Measurements from ENCODE around the gene SMIM7. TPM values are rescaled to one million over a fixed set of nuclear protein-coding genes. Genes with fewer than 3 reads are reported as not detected.

SMIM7 gene
- total and polyA plus RNA-seq, 7 donors = 16.1 to 76.9 (median 50.0) TPM

DNA sequence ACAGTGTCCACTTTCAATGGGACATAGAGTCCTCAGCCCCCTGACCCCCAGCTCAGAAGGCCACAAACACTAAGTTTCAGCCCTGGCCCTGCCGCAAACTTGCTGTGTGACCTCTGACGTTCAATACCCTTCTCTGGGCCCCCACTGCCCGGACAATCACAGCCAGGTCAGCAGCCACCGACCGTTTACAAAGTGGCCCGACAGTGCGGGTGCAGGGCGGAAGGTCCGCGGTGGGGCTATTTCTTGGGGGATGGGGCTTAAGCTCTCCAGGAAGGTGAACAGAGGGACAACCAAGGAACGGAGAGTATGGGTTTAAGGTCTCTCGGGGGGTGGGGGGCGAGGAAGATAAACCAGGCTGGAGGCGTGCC is 496 bp downstream of the SMIM7 start:
- Histone ChIP-seq H3K4me3 (peak overlapping the region; percentile 74), H3K27me3 (ENCODE audit: insufficient read depth in 3 of 3, low read length in 2 of 3) (no peaks in the 10 kb centered on the region), H3K9me3 (no peaks in the 10 kb centered on the region), H3K27ac (peak overlapping the region; percentile 97), H3K4me1 (peaks cover 35% of the 10 kb centered on the region), H3K36me3 (ENCODE audit: insufficient read depth in 1 of 2, low read depth in 1 of 2) (peaks cover 0 to 45% of the 10 kb centered on the region in 2 donors)
- ATAC-seq (no peak), DNase-seq (peak in 1 of 2 donors; percentile 19)
- TF ChIP-seq, protein P1, sequence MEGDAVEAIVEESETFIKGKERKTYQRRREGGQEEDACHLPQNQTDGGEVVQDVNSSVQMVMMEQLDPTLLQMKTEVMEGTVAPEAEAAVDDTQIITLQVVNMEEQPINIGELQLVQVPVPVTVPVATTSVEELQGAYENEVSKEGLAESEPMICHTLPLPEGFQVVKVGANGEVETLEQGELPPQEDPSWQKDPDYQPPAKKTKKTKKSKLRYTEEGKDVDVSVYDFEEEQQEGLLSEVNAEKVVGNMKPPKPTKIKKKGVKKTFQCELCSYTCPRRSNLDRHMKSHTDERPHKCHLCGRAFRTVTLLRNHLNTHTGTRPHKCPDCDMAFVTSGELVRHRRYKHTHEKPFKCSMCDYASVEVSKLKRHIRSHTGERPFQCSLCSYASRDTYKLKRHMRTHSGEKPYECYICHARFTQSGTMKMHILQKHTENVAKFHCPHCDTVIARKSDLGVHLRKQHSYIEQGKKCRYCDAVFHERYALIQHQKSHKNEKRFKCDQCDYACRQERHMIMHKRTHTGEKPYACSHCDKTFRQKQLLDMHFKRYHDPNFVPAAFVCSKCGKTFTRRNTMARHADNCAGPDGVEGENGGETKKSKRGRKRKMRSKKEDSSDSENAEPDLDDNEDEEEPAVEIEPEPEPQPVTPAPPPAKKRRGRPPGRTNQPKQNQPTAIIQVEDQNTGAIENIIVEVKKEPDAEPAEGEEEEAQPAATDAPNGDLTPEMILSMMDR (IDR thresholded peaks at IDR 0.05) = no peak
- intact Hi-C loops (cut with DNase I) = no loop called here
- 1 to 2% (median 2%) methylated on average over 13 to 14 of the region's 14 CpGs for WGBS, 3 donors

DNA sequence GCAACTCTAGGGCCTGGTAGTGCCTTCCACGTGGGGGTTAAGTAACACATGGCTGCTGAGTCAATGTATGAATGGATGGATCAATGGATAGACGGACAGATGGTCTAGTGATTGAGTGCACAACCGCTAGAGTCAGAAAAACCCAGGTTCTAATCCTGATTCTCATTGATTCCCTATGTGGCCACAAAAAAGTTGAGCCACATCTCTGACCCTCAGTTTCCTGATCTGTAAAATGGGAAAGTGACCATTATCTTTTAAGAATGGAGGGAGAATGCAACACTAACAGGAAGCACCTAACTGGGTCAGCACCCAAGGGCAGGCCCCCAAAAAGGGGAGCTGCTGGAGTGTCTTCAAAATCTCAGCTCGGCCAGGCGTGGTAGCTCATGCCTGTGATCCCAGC is 2.6 kb downstream of the SMIM7 start:
- Histone ChIP-seq H3K4me3 (no peak overlapping the region), H3K27ac (no peak overlapping the region), H3K9me3 (no peaks in the 10 kb centered on the region), H3K27me3 (ENCODE audit: insufficient read depth in 3 of 3, low read length in 2 of 3) (no peaks in the 10 kb centered on the region), H3K36me3 (ENCODE audit: insufficient read depth in 1 of 2, low read depth in 1 of 2) (peaks cover 0 to 66% of the 10 kb centered on the region in 2 donors), H3K4me1 (peaks cover 23% of the 10 kb centered on the region)
- TF ChIP-seq, protein P1 (IDR thresholded peaks at IDR 0.05) = no peak
- 84 to 89% (median 86%) methylated on average over 5 of the region's 5 CpGs for WGBS, 3 donors
- DNase-seq = no peak
- ATAC-seq = no peak
- intact Hi-C loops (cut with DNase I) = no loop called here

DNA sequence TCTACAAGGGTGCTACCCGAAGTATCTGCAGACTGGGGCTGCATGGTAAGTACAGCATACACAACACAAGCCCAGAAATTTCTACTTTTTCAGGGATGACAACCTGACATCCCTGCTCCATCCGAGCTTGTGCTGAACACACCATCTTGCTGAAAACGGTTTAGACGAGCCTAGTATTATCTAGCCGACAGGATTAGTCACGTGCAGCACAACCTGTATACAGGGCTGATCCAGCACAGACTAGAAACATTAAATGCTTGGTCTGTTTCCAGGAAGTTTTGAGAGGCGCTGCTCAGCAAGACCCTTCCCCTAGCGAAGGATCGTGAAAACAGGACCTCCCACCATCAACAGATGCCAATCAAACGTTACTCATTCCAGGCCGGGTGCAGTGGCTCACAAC is 4.2 kb downstream of the SMIM7 start:
- Histone ChIP-seq H3K9me3 (no peaks in the 10 kb centered on the region), H3K36me3 (ENCODE audit: insufficient read depth in 1 of 2, low read depth in 1 of 2) (peaks cover 3 to 79% of the 10 kb centered on the region in 2 donors), H3K27me3 (ENCODE audit: insufficient read depth in 3 of 3, low read length in 2 of 3) (no peaks in the 10 kb centered on the region), H3K4me1 (peaks cover 25% of the 10 kb centered on the region), H3K27ac (no peak overlapping the region), H3K4me3 (no peak overlapping the region)
- intact Hi-C loops (cut with DNase I) = no loop called here
- TF ChIP-seq, protein P1 (IDR thresholded peaks at IDR 0.05) = no peak
- ATAC-seq = no peak
- no peak for DNase-seq
- WGBS, 3 donors = 69 to 80% (median 79%) methylated on average over 11 of the region's 11 CpGs

DNA sequence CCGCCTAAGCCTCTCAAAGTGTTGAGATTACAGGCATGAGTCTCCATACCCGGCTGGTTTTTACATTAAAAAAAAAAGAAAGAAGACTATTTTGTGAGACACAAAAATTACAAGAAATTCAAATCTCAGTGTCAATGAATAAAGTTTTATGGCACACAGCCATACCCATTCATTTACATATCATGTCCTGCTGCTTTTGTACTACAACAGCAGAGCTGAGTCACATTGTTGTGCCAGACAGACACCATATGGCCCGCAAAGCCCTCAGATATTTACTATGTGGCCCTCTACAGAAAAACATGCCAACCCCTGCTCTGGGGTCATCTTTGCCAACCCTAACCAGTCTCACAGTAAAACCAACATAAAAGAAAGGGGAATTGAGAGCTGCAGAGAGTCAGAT is 5.3 kb downstream of the SMIM7 start:
- no peak overlapping the region for H3K27ac ChIP-seq

More for the DNA sequence above, 5.3 kb downstream of the SMIM7 start:
- TF ChIP-seq, protein P1 (IDR thresholded peaks at IDR 0.05) = no peak
- 84 to 93% (median 91%) methylated on average over 3 of the region's 3 CpGs for WGBS, 3 donors
- Histone ChIP-seq H3K4me1 (peaks cover 35% of the 10 kb centered on the region), H3K36me3 (ENCODE audit: insufficient read depth in 1 of 2, low read depth in 1 of 2) (peaks cover 3 to 79% of the 10 kb centered on the region in 2 donors), H3K27me3 (ENCODE audit: insufficient read depth in 3 of 3, low read length in 2 of 3) (no peaks in the 10 kb centered on the region), H3K4me3 (no peak overlapping the region), H3K9me3 (no peaks in the 10 kb centered on the region)
- DNase-seq (no peak), ATAC-seq (no peak)
- intact Hi-C loops (cut with DNase I) = no loop called here

Data from psoas muscle (tissue), 8 donors.